ENCODE results near the gene PITPNM3.
A peak's percentile ranks its signal among the peaks of the same experiment; 100 is the strongest.

PITPNM3 gene

DNA sequence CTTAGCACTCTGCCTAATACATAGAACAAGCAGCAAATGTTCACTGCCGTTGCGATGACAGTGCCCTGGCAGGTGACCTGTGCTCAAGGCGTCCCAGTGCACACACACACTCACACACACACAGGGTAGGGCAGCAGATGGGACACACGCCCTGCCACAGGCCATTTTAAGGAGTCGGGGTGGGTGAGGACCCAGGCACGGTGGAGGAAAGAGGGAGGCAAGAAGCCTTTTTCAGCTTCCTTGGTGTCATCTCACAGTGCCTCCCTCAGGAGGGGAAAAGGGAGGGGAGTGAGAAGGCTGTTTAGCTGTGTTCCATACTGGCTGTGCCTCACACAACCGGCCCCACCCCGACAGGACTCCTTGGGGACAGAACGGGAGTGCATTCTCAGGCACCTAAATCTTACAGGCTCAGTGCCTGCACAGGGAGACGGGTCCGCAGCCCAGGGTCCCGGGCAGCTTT is 1.5 kb downstream of the PITPNM3 start:
- no peak for DNase-seq (ENCODE audit: insufficient read length, low spot score)
- peak; percentile 4 for FAIRE-seq

DNA sequence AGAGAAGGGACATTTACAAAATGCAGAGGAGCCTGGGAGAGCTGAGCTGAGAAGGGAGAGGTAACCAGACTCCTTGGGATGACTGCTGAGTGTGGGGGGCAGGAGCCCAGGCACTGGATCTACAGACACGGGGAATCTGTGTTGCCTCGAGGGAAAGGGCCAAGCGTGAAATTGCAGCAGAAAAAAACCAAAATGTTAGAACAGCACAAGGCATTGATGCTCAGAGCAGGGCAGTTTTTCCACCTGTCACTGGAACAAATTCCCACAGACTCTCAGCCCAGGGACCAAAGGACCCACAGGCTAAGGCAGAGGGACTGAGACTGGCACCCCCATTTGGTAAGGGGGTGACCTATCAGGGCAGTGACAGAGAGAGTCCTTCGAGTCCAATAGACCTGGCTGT is 2.0 kb downstream of the PITPNM3 start:
- DNase-seq (ENCODE audit: insufficient read length, low spot score) (no peak), FAIRE-seq (no peak)

GRCh38 chr17:6551869-6552531 is 4.4 kb downstream of the PITPNM3 start:
- no peak for DNase-seq (ENCODE audit: insufficient read length, low spot score)

GRCh38 chr17:6551356-6551755 is 5.0 kb downstream of the PITPNM3 start:
- no peak for DNase-seq (ENCODE audit: insufficient read length, low spot score)
- FAIRE-seq = no peak

More at GRCh38 chr17:6551869-6552531, 4.4 kb downstream of the PITPNM3 start:
- no peak for FAIRE-seq

- FAIRE-seq = no peak
- no peak for DNase-seq (ENCODE audit: insufficient read length, low spot score)
These were observed 6.8 kb downstream of the PITPNM3 start for GRCh38 chr17:6549384-6550036.

DNA sequence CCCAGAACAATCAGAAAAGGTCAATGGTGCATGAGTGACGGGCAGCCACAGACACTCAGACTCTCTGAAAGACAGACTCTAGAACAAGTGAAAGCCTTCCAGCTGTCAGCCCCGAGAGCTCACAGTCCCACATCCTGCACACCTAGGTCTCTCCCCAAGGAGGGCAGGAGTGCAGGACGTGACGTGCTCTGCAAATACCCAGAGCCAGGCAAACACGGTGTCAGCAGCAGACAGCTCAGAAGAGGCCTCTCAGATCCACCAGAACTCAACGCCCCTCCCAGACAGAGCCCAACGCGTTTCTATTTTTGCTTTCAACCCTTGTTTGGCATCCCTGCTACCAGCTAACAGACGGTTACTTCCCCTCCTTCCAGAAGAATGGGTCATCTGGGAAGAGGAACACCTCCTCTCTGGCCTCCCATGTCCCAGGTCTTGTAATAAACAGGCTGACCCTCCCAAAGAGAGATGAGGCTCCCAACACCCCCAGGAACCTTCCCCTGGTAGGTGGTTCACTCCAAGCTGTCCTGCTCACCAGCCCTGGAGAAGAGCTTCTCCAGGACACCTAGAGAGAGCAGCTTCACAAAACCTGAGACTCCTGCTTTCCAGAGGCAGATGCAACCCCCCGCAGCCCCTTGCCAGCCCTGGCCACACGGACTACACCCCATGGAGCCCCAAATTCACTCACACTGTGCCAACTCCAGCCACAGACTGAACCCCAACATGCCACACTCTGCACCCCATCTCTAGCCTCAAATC is 7.6 kb downstream of the PITPNM3 start:
- FAIRE-seq = no peak

GRCh38 chr17:6548034-6548433 is 8.3 kb downstream of the PITPNM3 start:
- FAIRE-seq = no peak
- DNase-seq (ENCODE audit: insufficient read length, low spot score) = no peak

More for the DNA sequence above, 7.6 kb downstream of the PITPNM3 start:
- no peak for DNase-seq (ENCODE audit: insufficient read length, low spot score)

GRCh38 chr17:6547336-6547735 is 9.0 kb downstream of the PITPNM3 start:
- DNase-seq (ENCODE audit: insufficient read length, low spot score) = no peak
- FAIRE-seq = no peak

DNA sequence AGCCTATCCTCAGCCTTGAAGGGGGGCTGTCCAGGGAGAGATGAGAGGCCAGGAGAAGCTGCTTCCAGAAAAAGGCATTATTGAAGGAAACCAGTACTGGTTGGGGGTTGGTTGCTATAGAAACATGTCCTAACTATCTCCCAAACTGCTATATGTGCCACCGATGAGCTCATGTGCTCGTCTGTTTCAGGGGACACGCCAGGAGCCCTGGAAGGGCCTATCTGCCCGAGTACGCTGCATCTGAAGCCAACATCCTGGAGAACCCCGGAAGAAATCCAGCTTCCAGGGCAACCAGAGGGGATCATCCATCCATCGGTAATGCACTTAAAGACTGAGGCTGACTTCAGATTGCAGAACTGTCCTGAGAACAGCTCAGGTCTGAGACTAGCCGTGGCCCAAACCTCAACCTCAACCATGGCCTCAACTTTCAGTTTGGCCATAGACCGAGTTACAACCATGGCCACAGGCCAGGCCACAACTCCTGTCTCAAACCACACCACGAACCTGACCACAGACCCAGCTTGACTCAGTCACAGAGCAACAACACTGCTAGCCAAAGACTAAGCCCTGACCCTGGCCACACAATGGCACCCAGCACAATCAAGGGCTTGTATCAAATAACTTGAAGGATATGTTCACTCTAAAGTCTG is 10.2 kb downstream of the PITPNM3 start:
- DNase-seq (ENCODE audit: insufficient read length, low spot score) = no peak

DNA sequence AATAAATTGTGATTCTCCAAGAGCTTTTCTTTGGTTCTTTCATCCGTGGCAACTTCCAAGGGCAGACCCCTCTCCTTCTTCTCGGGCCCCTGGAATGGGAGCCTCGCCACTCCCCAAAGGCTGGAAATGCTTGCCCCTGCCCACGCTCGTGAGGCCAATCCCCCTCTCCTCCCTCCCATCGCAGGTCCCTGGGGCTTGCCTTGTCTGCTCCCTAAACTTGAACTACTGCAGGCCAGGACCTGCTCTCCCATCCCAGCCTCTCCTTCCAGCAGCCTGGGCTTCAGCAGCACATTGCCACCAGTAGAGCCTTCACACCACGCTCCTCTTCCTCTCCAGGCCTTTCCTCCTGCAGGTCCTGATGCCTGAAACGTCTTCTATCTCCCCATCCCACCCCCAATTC is 11.1 kb downstream of the PITPNM3 start:
- no peak for FAIRE-seq

More for the DNA sequence above, 10.2 kb downstream of the PITPNM3 start:
- FAIRE-seq = no peak

GRCh38 chr17:6544011-6544370 is 12.4 kb downstream of the PITPNM3 start:
- DNase-seq (ENCODE audit: insufficient read length, low spot score) = no peak
- FAIRE-seq = no peak

More for the DNA sequence above, 11.1 kb downstream of the PITPNM3 start:
- no peak for DNase-seq (ENCODE audit: insufficient read length, low spot score)

DNA sequence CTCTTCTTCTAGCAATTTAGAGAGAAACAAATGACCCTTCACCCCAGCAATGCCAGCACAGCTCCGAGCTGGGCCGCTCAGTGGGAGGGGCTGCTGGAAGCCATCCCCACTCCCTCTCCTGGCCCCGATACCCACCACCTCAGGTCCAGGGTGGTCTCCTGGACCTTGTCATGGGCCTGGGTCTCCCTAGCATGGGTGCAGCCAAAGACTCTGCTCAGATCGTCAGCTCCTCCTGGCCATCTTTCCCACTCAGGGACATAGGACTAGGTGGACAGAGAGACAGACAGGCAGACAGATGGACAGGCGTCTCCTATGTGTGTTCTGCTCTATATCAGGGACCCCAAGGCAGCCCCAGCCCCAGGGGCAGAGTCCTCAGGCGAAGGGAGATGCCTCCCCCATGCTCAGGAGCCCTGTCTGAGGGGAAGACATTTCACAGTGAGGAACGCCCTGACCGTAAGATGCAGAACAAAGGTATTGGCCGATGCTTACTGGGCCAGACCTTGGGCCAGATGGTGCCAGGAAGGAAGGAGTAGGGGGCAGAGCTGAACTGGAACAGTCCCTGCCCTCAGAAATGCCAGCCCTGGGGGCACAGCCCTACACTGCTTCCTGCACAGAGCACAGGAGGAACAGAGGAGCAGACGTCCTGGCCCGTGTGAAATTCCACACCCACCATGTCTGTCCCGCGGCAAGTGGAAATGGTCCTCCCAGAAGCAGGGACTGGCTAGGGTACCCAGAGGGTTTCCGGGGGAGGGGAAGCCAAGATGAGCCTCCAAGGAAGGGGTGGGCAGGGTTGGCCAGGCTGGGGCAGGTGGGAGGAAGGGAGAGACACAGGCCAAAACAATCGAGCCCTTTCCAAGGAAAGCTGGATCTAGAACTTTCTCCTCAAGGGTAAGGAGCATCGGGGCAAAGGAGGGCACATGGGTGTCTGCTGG is 13.0 kb downstream of the PITPNM3 start:
- DNase-seq (ENCODE audit: insufficient read length, low spot score) (no peak), FAIRE-seq (no peak)

- DNase-seq (ENCODE audit: insufficient read length, low spot score) (no peak), FAIRE-seq (no peak)
These were observed 13.8 kb downstream of the PITPNM3 start for GRCh38 chr17:6542577-6542976.

DNA sequence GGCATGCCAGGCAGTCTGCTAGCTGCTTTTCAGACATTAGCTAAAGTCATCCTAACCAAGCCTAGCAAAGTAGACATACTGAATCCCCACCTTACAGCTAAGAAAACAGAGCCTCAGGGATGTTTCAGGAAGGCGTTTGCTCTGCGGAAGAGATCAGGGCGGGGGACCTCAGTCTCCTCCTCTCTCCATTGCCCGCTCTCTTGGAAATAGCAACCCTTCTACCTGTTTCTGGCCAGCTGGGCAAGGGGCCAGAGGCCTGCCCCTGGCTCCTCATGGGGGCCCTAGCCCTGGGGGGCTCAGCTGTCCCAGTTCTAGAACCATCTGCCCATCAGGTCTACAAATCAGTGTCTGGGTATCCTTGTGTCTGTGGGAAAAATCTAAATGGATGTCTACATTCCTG is 14.5 kb downstream of the PITPNM3 start:
- FAIRE-seq = no peak
- no peak for DNase-seq (ENCODE audit: insufficient read length, low spot score)

- no peak for FAIRE-seq
- DNase-seq (ENCODE audit: insufficient read length, low spot score) = no peak
These were observed 16.5 kb downstream of the PITPNM3 start for GRCh38 chr17:6539871-6540270.

DNA sequence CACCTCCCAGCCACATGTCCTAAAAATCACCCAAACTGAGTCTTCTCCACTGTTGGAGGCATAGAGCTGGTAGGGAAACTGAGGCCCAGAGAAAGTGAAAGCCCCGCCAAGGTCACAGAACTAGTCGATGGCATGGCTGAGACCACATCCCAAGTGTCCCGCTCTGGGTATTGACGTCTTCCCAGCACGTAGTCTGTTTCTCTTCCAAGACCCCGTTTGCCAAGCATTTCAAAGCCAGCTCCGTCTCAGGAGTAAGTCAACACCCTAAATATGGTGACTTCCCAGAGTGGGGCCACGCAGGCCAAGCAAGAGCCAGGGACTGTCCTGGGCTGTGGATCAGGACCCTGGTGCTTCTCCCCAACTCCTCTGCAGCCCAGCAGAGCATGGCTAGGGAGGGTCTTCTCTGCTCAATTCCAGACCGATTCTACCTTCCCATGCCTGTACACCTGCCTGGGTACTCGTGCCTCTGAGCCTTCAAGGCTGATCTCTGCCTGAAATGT is 19.7 kb downstream of the PITPNM3 start:
- DNase-seq (ENCODE audit: insufficient read length, low spot score) (no peak), FAIRE-seq (no peak)

DNA sequence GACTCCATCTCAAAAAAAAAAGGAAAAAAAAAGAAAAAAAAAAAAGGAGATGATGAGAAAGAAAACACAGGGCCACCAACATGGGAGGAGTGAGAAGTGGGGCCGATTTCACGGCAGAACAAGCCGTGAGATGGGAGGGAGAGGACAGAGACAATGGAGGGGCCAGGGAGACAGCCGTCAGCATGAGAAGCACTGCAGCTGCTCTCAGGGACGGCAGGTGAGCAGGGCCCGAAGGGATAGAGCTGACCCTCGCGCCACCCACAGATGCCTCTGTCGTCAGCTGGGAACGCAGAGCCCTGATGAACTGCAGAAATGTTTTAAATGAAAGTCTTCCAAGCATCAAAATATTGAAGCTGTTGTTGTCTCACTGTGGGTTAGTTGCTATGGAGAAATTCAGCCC is 20.3 kb downstream of the PITPNM3 start:
- DNase-seq (ENCODE audit: insufficient read length, low spot score) = no peak
- FAIRE-seq = no peak

GRCh38 chr17:6534846-6535514 is 21.4 kb downstream of the PITPNM3 start:
- DNase-seq (ENCODE audit: insufficient read length, low spot score) (no peak), FAIRE-seq (no peak)

- FAIRE-seq (no peak), DNase-seq (ENCODE audit: insufficient read length, low spot score) (no peak)
These were observed 23.9 kb downstream of the PITPNM3 start for GRCh38 chr17:6532441-6532885.

Measured in HTR-8/SVneo (cell line).